GM19397 (cell line): ENCODE measurements around the gene FUT7.

Experiments
- ATAC-seq: cut with Tn5 transposase; IDR thresholded peaks from one replicate; pipeline ENCODE4 v1.9.1; 2021; ENCODE audit warnings: mild to moderate bottlenecking, moderate library complexity; ENCODE audit not compliant: unreplicated experiment

FUT7 gene

GRCh38 chr9:136985027-136985602 is 46.8 kb downstream of the FUT7 start:
- no peak for ATAC-seq

GRCh38 chr9:136984464-136985026 is 47.3 kb downstream of the FUT7 start:
- no peak for ATAC-seq

- no peak for ATAC-seq
Measured at GRCh38 chr9:136983656-136984314, 48.1 kb downstream of the FUT7 start.

- no peak for ATAC-seq
Measured at GRCh38 chr9:136983167-136983566, 48.7 kb downstream of the FUT7 start.

GRCh38 chr9:136982232-136983051 is 49.4 kb downstream of the FUT7 start, which contains the start of gene LCNL1:
Gene LCNL1 (plus strand): TSS chr9:136982993. CDS start chr9:136983587, 594 bp downstream.
- ATAC-seq = no peak

GRCh38 chr9:136981588-136982231 is 50.2 kb downstream of the FUT7 start:
- ATAC-seq = no peak

GRCh38 chr9:136980669-136981478 is 51.0 kb downstream of the FUT7 start:
- no peak for ATAC-seq
